HCT116 (cell line): ENCODE data around the gene TFF2.

ENCODE experiments used
- JUND ChIP-seq: IDR thresholded peaks from 2 replicates; pipeline ENCODE4 v1.6.1; 2012
- POLR2A ChIP-seq: IDR thresholded peaks from 2 replicates; pipeline ENCODE4 v1.7.0; 2011; ENCODE audit warnings: borderline replicate concordance; ENCODE audit not compliant: insufficient read depth, insufficient read length; ENCODE audit errors: extremely low read depth
- RAD21 ChIP-seq: IDR thresholded peaks from 2 replicates; pipeline ENCODE4 v1.6.1; 2012; ENCODE audit warnings: low read depth, mild to moderate bottlenecking
- SIN3A ChIP-seq: IDR thresholded peaks from 2 replicates; pipeline ENCODE4 v1.6.1; 2012; ENCODE audit warnings: low read depth
- YY1 ChIP-seq: IDR thresholded peaks from 2 replicates; pipeline ENCODE4 v1.6.1; 2011; ENCODE audit warnings: low read length, low read depth, moderate library complexity, mild to moderate bottlenecking; ENCODE audit not compliant: insufficient replicate concordance; ENCODE audit errors: extremely low read depth
- ZFX ChIP-seq: fragments of 450-650 bp; IDR thresholded peaks from 2 replicates; pipeline ENCODE4 v1.6.1; 2017
- TF ChIP-seq, protein P1 (sequence below): IDR thresholded peaks from 2 replicates; pipeline ENCODE4 v1.6.1; 2012; ENCODE audit warnings: low read depth
- TF ChIP-seq, protein P2 (sequence below), 3 experiments: fragments of 200-600 bp in 1 of 3; sonication (generic) in 1 of 3; IDR thresholded peaks in 2 of 3; conservative IDR thresholded peaks in 1 of 3; 2 replicates each; pipeline ENCODE4 v1.5.1; 2012 to 2017; ENCODE audit warnings: low read depth in 2 of 3, low read length in 2 of 3, antibody characterized with exemption in 1 of 3, borderline replicate concordance in 1 of 3, control low read depth in 1 of 3, mild to moderate bottlenecking in 1 of 3, mixed read lengths in 1 of 3, mixed run types in 1 of 3, moderate library complexity in 1 of 3; ENCODE audit not compliant: insufficient read depth in 1 of 3

DNA sequence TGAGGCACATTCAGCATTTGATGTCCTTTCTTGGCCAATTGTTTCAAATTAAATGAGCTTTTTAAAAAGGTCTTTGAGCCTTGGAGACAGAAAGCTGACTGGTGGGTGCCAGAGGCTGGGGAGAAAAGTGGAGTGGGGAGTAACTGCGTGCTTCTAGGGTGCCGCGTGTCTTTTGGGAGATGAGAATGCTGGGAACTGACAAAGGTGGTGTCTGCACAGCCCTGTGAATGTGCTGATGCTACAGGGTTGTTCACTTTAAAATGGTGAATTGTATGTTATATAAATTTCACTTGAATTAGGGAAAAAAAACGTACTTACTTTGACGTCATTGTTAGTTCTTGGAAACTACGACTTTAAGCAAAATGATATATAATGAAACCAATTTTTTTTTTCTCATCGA, 23.7 kb upstream of the TFF2 start:
- TF ChIP-seq ZFX (no peak), RAD21 (no peak), POLR2A (no peak), JUND (no peak), YY1 (no peak), SIN3A (no peak)
- TF ChIP-seq, protein P1, sequence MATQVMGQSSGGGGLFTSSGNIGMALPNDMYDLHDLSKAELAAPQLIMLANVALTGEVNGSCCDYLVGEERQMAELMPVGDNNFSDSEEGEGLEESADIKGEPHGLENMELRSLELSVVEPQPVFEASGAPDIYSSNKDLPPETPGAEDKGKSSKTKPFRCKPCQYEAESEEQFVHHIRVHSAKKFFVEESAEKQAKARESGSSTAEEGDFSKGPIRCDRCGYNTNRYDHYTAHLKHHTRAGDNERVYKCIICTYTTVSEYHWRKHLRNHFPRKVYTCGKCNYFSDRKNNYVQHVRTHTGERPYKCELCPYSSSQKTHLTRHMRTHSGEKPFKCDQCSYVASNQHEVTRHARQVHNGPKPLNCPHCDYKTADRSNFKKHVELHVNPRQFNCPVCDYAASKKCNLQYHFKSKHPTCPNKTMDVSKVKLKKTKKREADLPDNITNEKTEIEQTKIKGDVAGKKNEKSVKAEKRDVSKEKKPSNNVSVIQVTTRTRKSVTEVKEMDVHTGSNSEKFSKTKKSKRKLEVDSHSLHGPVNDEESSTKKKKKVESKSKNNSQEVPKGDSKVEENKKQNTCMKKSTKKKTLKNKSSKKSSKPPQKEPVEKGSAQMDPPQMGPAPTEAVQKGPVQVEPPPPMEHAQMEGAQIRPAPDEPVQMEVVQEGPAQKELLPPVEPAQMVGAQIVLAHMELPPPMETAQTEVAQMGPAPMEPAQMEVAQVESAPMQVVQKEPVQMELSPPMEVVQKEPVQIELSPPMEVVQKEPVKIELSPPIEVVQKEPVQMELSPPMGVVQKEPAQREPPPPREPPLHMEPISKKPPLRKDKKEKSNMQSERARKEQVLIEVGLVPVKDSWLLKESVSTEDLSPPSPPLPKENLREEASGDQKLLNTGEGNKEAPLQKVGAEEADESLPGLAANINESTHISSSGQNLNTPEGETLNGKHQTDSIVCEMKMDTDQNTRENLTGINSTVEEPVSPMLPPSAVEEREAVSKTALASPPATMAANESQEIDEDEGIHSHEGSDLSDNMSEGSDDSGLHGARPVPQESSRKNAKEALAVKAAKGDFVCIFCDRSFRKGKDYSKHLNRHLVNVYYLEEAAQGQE = no peak
- TF ChIP-seq, protein P2, sequence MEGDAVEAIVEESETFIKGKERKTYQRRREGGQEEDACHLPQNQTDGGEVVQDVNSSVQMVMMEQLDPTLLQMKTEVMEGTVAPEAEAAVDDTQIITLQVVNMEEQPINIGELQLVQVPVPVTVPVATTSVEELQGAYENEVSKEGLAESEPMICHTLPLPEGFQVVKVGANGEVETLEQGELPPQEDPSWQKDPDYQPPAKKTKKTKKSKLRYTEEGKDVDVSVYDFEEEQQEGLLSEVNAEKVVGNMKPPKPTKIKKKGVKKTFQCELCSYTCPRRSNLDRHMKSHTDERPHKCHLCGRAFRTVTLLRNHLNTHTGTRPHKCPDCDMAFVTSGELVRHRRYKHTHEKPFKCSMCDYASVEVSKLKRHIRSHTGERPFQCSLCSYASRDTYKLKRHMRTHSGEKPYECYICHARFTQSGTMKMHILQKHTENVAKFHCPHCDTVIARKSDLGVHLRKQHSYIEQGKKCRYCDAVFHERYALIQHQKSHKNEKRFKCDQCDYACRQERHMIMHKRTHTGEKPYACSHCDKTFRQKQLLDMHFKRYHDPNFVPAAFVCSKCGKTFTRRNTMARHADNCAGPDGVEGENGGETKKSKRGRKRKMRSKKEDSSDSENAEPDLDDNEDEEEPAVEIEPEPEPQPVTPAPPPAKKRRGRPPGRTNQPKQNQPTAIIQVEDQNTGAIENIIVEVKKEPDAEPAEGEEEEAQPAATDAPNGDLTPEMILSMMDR (IDR thresholded peaks at IDR 0.05 in 2 of 3, conservative IDR thresholded peaks at IDR 0.05 in 1 of 3; ENCODE audit: borderline replicate concordance in 1 of 3, insufficient read depth in 1 of 3, low read depth in 2 of 3, low read length in 2 of 3) = no peak
